Fibroblast of lung (primary cell): ENCODE results near the gene PAQR6.

Experiments used
- EZH2 ChIP-seq: IDR thresholded peaks from 2 replicates; pipeline ENCODE4 v1.5.1; 2012; ENCODE audit warnings: low read length, control low read depth, mild to moderate bottlenecking; ENCODE audit errors: missing control alignments
- TF ChIP-seq, protein P1 (sequence below), 2 donors: IDR thresholded peaks in 1 of 2; conservative IDR thresholded peaks in 1 of 2; 1 replicate in 1 of 2; 2 replicates in 1 of 2; pipeline ENCODE4 v1.5.1; 2011 to 2012; ENCODE audit warnings: low read length in 2 of 2, control low read depth in 1 of 2, inconsistent platforms in 1 of 2, low read depth in 1 of 2, mild to moderate bottlenecking in 1 of 2

- TF ChIP-seq, protein P1, sequence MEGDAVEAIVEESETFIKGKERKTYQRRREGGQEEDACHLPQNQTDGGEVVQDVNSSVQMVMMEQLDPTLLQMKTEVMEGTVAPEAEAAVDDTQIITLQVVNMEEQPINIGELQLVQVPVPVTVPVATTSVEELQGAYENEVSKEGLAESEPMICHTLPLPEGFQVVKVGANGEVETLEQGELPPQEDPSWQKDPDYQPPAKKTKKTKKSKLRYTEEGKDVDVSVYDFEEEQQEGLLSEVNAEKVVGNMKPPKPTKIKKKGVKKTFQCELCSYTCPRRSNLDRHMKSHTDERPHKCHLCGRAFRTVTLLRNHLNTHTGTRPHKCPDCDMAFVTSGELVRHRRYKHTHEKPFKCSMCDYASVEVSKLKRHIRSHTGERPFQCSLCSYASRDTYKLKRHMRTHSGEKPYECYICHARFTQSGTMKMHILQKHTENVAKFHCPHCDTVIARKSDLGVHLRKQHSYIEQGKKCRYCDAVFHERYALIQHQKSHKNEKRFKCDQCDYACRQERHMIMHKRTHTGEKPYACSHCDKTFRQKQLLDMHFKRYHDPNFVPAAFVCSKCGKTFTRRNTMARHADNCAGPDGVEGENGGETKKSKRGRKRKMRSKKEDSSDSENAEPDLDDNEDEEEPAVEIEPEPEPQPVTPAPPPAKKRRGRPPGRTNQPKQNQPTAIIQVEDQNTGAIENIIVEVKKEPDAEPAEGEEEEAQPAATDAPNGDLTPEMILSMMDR (conservative IDR thresholded peaks at IDR 0.05 in 1 of 2, IDR thresholded peaks at IDR 0.05 in 1 of 2; ENCODE audit: low read depth in 1 of 2, low read length in 2 of 2), result no peak
- TF ChIP-seq EZH2, result no peak
Measured at GRCh38 chr1:156276532-156276931, 28.7 kb upstream of the PAQR6 start.
